Activated T-cell treated with anti-CD3 and anti-CD28 coated beads, Interleukin-2, amount 50 U/mL, for 1 hour (primary cell): ENCODE data around the gene SPRN.
"Not testable (repeated sequence)": the region's sequence is repeated elsewhere in the genome, so short reads cannot be mapped to it uniquely, and the experiment has no call there.

Source experiments
- DNase-seq: peaks from one replicate; pipeline ENCODE4 v3.0.0-alpha.2; 2020

Gene SPRN

GRCh38 chr10:133439517-133440461 lies 15.4 kb upstream of the SPRN start:
- no peak for DNase-seq

GRCh38 chr10:133438711-133439273 lies 14.4 kb upstream of the SPRN start:
- DNase-seq = no peak

- DNase-seq = not testable (repeated sequence)
These were observed 8.4 kb upstream of the SPRN start for GRCh38 chr10:133432789-133433188.

DNA sequence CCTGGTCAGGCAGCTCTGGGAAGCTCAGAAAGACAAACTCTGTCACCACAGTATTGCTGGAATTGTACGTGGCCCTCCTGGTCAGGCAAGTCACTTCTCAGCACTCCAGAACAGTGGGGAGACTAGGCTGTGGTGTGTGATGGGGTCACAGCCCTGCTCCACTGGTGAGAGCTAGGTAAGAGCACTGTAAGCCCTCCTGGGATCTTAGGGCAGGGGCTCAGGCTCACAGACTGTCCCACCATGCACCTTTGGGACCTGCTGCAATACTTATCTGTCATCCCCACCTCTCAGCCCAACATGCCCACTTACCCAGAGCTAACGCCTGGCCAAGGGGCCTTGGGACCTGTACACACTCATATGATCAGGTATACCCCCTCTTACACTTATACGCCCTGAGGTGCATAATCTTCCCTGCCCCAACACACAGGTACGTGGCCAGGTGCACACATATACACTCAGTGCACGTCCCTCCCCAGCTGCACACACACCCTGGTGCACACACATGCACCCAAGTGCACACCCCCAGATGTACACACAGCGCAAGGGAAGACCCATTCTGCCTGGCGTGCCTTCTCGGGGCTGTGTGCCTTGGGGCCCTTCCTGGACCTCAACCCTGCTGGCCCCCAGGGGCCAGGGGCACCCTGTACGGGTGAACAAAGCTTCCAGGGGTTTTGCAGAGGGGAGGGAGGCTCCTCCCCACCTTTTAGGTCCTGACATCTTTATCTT lies 7.6 kb upstream of the SPRN start:
- not testable (repeated sequence) for DNase-seq

DNA sequence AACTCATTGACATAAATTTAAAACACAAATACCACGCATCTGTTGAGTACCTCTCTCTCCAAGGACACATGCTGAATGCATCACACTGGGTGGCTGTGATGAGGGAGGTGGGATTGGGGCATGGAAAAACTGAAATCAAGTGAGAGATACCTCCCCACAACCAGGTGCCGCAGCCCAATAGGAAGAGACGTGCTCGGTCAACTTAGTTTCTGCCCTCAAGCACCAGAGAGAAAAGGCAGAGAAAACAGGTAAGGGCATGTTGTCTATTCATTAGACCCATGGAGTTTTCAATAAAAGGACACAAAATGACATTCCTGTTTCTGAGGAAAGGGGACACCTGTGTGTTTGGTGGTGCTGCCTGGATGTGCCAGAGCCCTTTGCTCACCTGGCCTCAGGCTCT lies 5.1 kb upstream of the SPRN start:
- not testable (repeated sequence) for DNase-seq

DNA sequence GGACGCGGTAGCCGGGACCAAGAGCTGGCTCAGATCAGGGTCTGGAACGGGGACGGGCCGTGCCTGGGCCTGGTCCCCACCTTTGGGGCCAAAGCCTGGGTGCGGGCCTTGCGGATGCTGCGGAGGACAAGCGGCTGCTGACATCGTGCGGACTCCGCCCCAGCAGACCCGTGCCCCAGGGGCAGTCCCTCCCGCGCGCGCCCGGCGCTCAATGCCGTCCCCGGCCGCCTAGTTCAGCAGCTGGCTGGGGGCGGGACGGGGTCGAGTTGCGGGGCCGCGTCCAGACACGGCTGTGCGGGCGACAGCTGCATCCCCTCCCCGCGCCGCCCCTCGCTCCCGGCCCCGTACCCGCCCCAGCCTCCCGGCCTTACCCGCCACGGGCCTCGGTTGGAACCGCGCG lies 323 bp downstream of the SPRN start:
- DNase-seq = not testable (repeated sequence)

- DNase-seq = no peak
These were observed 1.3 kb downstream of the SPRN start for GRCh38 chr10:133422807-133423771.

GRCh38 chr10:133422223-133422806 lies 2.1 kb downstream of the SPRN start:
- no peak for DNase-seq

DNA sequence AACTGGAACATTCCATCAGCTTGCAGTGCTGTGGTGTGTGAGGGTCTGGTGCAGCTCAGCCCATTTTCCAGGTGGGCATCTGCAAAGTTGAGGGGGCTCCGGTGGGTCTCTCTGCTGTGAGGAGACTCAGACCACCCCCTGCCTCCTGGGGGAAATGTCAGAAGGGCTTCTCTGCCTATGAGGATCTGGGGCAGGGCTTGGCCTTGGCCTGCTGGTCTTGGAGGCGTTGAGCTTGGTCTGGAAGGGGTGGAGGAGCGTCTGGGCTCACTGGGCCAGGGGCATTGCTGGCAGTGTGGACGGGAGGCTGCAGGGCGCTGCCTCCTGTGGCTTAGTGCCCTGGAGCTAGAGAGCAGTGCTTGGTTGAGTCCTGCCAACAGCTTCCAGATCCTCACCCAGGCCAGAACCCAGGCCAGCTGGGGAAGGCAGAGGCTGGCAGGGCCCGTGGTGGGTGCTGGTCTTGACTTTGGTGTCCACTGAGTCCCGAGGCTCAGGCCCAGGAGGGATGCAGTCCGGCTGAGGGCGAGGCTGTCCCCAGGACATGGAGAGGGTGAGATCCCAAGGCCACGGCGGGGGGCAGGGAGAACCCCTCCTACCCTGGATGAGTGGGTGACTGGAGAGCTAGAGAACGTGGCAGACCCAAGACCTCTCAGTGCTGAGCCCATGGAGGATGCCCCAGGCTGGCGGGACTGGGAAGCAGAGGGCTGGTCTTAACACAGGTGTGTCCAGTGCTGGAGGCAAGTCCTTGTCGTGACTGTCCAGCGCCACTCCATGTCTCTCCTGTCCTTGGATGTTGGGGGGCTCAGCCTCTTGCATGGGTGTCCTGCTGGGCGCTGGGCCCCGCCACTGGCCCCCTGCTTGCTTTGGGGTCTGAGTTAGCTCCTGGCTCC lies 2.8 kb downstream of the SPRN start:
- DNase-seq = no peak

DNA sequence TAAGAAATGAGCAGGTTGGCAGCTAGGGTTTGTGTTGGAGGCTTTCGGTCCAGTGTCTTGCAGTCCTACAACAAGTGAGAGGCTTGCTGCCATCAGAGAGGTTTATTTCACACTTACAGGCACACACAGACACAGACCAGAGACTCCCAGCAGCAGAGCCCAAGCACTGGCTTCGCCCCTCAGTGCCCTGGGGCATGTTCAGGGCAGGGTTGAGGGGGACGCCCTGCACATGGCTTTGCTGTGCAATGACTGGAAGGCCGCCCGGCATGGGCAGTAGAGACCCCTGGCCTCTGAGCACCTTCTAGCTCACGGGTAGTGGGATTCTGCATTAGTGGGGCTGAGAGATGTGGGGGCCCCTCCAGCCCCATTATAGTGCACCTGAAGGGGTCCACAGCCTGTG lies 3.8 kb downstream of the SPRN start:
- no peak for DNase-seq

DNA sequence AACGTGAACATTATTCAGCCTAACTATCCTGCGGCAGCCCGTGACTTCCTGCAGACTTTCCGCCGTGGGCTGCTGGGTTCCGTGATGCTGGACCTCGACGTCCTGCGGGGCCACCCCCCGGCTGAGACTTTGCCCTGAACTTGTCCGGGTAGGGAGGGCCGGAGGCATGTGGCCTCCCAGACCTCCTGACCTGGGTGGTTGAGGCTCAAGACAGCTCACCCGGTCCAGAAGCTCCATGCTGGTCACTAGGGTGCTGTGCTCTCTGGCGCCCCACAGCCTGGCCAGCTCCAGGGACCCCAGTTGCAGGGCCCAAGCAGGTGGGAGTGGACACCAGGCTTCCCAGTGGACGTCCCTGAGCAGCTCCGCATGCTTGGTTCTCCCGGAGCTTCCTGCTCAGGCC lies 4.4 kb downstream of the SPRN start:
- DNase-seq = no peak

GRCh38 chr10:133419211-133419950 lies 5.0 kb downstream of the SPRN start:
- no peak for DNase-seq

DNA sequence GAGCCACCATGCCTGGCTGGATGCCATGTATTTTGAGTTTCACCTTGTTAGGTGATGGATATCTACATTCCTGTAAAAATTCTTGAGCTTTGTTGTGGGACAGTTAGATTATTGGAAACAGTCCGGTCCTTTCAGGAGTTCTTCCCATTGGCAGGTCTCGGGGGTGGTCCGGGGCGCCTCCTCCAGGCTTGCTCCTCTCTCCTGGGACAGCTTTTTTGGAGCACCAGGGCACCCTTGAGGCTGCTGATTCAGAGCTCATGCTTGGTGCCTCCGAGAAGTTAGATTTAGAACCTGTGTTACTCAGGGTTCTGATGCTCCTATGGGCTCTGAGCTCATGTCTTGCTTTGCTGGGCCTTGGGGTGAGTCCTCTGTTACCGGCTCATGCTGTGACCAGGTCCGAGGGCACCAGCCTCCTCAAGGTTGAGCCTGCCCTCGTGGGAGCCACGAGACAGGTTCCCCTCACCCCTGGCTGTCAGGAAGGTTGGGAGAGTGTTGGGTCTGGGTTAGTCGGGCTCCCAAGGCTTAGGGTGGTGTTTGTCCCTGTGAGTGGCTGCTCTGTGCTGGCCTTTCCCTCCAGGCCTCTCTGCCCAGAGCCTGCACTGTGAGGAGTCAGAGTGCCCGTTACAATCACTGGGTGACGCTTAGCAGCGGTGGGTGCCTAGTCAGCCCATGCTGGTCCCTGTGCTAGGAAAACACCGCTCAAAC lies 6.0 kb downstream of the SPRN start:
- DNase-seq = no peak

DNA sequence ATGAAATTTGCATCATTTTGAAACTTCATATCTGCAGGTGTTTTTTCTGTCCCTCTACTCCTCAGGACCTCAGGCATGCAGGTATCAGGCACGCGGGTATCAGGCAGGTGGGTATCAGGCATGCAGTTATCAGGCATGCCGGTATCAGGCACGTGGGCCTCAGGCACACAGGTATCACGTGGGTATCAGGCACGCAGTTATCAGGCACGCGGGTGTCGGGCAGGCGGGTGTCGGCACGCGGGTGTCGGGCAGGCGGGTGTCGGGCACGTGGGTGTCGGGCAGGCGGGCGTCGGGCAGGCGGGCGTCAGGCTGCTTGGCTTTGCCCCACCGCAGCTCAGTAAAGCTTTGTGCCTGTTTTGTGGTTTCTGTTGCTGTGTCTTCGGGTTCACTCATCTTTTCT lies 8.7 kb downstream of the SPRN start:
- no peak for DNase-seq

DNA sequence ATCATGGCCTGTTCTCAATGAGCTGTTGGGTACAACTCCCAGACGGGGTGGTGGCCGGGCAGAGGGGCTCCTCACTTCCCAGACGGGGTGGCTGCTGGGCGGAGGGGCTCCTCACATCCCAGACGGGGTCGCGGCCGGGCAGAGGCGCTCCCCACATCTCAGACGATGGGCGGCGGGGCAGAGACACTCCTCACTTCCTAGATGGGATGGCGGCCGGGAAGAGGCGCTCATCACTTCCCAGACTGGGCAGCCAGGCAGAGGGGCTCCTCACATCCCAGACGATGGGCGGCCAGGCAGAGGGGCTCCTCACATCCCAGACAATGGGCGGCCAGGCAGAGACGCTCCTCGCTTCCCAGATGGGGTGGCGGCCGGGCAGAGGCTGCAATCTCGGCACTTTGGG lies 10.0 kb downstream of the SPRN start:
- not testable (repeated sequence) for DNase-seq

DNA sequence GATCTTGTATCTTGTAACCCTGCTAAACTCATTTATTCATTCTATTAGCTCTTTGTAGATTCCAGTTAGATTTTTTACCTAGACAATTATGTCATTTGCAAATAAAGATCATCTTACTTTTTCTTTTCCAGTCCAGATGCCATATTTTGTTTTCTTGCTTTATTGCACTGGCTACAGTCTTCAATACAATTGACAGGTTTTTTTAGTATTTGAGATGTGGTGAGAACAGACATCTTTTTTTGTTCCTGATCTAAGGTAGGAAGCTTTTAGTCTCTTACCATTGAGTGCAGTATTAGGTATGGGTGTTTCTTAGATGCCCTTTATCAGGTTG lies 12.1 kb downstream of the SPRN start:
- DNase-seq = no peak

- DNase-seq = no peak
These were observed 12.7 kb downstream of the SPRN start for GRCh38 chr10:133411523-133412380.

DNA sequence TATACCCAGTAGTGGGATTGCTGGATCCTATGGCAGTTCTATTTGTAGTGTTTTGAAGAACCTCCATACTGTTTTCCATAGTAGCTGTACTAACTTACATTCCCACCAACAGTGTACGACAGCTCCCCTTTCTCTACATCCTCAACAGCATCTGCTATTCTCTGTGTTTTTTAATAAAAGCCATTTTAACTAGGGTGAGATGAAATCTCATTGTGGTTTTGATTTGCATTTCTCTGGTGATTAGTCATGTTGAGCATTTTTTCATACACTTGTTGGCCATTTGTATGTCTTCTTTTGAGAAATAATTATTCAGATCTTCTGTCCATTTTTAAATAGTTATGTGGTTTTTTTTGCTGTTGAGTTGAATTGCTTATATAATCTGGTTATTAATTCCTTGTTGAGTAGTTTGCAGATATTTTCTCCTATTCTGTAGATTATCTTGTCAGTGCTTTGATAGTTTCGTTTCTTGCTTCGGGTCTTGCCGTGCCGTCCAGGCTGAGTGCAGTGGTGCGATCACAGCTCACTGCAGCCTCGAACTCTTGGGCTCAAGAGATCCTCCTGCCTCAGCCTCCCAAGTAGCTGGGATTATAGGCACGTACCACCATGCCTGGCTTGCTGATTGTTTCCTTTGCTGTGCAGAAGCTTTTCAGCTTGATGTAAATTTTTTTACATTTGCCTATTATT lies 18.4 kb downstream of the SPRN start:
- no peak for DNase-seq
